ENCODE results near the gene SARNP.
A peak's percentile ranks its signal among the peaks of the same experiment; 100 is the strongest.

Gene SARNP

DNA sequence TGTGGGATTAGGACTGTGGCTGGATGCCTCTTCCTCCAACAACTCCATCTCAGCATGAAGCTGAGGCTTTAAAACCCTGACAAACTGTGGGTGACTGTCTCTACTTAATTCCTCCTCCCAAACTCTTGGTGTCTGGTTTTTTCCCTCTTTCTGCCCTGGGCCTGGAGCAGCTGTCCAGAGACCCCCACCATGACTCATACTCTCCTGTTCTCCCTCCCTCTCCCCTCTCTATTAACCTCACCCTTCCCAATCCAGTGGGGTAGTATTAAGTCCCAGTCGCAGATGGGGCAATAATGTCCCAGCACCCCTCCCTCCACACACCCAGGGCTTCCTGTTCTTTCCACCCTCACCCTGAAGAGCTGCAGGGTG, 13.9 kb upstream of the SARNP start:
- no peak overlapping the region for H3K4me2 ChIP-seq (ENCODE audit: low read length)
- TF ChIP-seq, protein P1, sequence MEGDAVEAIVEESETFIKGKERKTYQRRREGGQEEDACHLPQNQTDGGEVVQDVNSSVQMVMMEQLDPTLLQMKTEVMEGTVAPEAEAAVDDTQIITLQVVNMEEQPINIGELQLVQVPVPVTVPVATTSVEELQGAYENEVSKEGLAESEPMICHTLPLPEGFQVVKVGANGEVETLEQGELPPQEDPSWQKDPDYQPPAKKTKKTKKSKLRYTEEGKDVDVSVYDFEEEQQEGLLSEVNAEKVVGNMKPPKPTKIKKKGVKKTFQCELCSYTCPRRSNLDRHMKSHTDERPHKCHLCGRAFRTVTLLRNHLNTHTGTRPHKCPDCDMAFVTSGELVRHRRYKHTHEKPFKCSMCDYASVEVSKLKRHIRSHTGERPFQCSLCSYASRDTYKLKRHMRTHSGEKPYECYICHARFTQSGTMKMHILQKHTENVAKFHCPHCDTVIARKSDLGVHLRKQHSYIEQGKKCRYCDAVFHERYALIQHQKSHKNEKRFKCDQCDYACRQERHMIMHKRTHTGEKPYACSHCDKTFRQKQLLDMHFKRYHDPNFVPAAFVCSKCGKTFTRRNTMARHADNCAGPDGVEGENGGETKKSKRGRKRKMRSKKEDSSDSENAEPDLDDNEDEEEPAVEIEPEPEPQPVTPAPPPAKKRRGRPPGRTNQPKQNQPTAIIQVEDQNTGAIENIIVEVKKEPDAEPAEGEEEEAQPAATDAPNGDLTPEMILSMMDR (IDR thresholded peaks at IDR 0.05) = no peak
- H3K4me1 ChIP-seq = peaks cover 4% of the 10 kb centered on the region
- H3K27ac ChIP-seq = no peak overlapping the region
- H3K9ac ChIP-seq = no peak overlapping the region
- no peaks in the 10 kb centered on the region for H3K9me3 ChIP-seq (ENCODE audit: control insufficient read depth, low read length)
- H3K4me3 ChIP-seq (ENCODE audit: low read depth, low read length) = no peak overlapping the region
- H2AFZ ChIP-seq = peak overlapping the region; percentile 80
- no peaks in the 10 kb centered on the region for H3K36me3 ChIP-seq (ENCODE audit: control insufficient read depth, insufficient read depth, low read length)
- no peaks in the 10 kb centered on the region for H3K27me3 ChIP-seq (ENCODE audit: control insufficient read depth, insufficient read depth, low read length)
- H3K79me2 ChIP-seq = no peaks in the 10 kb centered on the region

DNA sequence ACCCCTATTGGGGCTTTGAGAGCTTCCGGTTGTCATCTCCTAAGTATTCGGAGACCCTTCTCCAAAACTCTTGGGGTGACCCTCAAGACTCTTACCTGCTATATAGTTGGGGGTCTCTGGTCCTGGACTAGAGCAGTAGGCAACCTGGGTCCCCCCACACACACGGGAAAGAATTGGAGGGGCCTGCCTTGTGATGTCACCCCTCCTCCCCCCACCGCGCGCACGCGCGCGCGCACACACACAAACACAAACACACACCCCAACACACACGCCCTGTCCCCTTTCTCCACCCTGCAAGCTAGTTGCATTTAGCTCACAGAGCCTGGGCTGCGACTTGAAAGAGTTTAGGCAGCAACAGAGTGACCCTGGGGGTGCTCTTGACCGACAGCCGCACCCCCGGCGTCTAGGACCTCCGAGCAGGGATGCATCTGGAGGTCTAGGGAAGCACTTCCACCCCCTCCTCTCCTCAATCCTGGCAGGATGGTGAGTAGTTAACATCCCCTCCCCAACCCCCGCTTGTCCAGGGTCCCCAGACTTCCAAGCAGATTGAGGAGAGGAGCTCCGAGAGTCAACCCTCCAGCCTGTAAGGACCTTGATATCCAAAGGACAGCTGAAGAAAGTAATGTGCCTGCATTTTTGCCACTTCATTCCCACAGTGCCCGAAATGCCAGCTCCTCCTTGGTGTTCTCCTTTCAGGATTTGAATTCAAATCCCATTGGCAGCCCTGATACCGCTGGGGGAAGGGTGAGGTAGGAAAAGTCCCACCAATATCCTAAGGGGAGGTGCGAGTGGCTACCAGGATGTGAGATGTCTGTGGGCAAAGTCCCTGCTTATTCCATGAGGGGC, 13.3 kb upstream of the SARNP start:
- Histone ChIP-seq H3K4me3 (ENCODE audit: low read depth, low read length) (peak overlapping the region; percentile 79), H3K79me2 (no peaks in the 10 kb centered on the region), H2AFZ (peak overlapping the region; percentile 80), H3K27ac (peak overlapping the region; percentile 76), H3K27me3 (ENCODE audit: control insufficient read depth, insufficient read depth, low read length) (no peaks in the 10 kb centered on the region), H3K4me2 (ENCODE audit: low read length) (peak overlapping the region; percentile 76), H3K4me1 (peaks cover 4% of the 10 kb centered on the region), H3K9me3 (ENCODE audit: control insufficient read depth, low read length) (no peaks in the 10 kb centered on the region), H3K36me3 (ENCODE audit: control insufficient read depth, insufficient read depth, low read length) (no peaks in the 10 kb centered on the region), H3K9ac (no peak overlapping the region)
- TF ChIP-seq, protein P1 (IDR thresholded peaks at IDR 0.05) = no peak

DNA sequence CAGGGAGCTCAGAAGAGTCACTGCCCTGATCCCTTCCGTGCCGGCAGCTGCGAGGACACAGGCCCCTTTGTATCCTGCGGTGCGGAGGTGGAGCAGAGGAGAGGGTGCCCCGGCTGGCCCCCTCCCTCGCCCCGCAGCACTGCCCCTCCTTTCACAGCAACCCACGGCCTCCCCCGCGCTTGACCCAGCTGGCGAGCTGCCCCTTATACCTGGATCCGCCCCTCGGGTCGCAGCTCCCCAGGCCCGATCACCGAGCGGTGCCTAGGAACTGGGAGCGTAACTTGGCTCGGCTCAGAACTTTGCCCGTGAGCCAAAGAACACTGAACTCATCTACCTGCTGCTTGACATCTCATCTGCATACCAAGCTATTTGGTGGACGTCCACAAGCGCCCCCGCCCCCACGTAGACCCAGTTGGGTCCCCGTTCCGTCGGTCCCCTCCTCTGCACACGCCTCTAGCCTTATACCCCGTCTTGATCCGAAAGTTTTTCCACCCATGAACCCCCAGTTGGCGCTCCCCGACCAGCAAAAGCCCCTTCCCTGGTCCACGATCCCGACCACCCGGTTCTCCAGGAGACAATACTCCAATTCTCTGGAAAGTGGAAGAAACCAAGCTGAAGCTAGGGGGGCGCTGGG, 12.6 kb upstream of the SARNP start:
- TF ChIP-seq, protein P1 (IDR thresholded peaks at IDR 0.05) = no peak
- no peaks in the 10 kb centered on the region for H3K27me3 ChIP-seq (ENCODE audit: control insufficient read depth, insufficient read depth, low read length)
- H3K79me2 ChIP-seq = no peaks in the 10 kb centered on the region
- peak overlapping the region; percentile 34 for H3K9ac ChIP-seq
- H3K9me3 ChIP-seq (ENCODE audit: control insufficient read depth, low read length) = no peaks in the 10 kb centered on the region
- H3K4me1 ChIP-seq = peaks cover 4% of the 10 kb centered on the region
- peak overlapping the region; percentile 80 for H2AFZ ChIP-seq
- H3K27ac ChIP-seq = peak overlapping the region; percentile 76
- no peaks in the 10 kb centered on the region for H3K36me3 ChIP-seq (ENCODE audit: control insufficient read depth, insufficient read depth, low read length)
- H3K4me3 ChIP-seq (ENCODE audit: low read depth, low read length) = peak overlapping the region; percentile 79
- peak overlapping the region; percentile 76 for H3K4me2 ChIP-seq (ENCODE audit: low read length)

DNA sequence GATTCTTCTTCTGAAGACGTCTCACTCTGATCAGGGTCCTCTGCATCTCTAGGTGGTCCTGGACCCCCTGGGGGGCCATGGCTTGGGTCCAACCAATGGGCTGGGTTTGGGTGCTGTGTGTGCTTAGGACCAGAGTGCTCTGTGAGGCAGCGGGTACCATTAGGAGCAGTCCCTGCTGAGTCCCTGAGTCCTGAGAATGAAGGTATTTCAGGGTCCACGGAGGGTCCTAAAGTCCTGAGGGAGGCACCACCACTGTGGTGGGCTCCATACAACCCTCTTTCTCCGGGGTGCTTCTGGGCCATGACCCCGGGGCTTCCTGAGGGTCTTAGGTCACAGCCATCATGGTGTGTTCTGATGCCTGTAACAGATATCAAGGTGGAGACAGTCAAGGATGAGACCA, 10.8 kb upstream of the SARNP start:
- Histone ChIP-seq H3K27me3 (ENCODE audit: control insufficient read depth, insufficient read depth, low read length) (no peaks in the 10 kb centered on the region), H2AFZ (no peak overlapping the region), H3K79me2 (no peaks in the 10 kb centered on the region), H3K4me1 (peaks cover 4% of the 10 kb centered on the region), H3K36me3 (ENCODE audit: control insufficient read depth, insufficient read depth, low read length) (no peaks in the 10 kb centered on the region), H3K27ac (peak overlapping the region; percentile 76), H3K9me3 (ENCODE audit: control insufficient read depth, low read length) (no peaks in the 10 kb centered on the region), H3K4me3 (ENCODE audit: low read depth, low read length) (no peak overlapping the region), H3K9ac (no peak overlapping the region), H3K4me2 (ENCODE audit: low read length) (no peak overlapping the region)
- TF ChIP-seq, protein P1 (IDR thresholded peaks at IDR 0.05) = no peak

Data from parathyroid adenoma (tissue), 2 donors.